Islet precursor cell (in vitro differentiated cells): ENCODE data around the gene PRKD3.

Experiments used
- DNase-seq: peaks from one replicate; pipeline ENCODE4 v3.0.0-alpha.2; 2018

PRKD3 gene

GRCh38 chr2:37324786-37325624 lies at the start of gene PRKD3:
Gene PRKD3 (minus strand): TSS chr2:37324833. CDS start chr2:37316524, 8,309 bp downstream.
- peak; percentile 92 for DNase-seq

DNA sequence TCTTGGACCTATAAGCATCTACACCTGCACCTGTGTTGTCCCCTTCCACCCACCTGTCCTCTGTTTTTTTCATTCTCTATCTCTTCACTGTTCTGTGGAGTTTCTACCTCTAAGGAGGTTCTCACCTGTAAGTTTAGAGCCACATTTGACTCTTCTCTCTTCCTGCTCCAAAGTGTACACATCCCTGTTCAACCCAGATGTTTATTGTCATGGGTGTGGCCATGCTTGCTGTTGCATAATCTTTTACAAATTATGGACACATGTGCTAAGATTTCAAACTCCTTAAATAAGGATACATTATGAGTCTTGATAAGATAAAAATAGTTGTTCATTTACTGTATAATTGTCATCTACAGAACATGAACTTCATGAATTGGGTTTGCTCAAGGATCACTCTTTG lies 47.4 kb upstream of the PRKD3 start:
- no peak for DNase-seq

DNA sequence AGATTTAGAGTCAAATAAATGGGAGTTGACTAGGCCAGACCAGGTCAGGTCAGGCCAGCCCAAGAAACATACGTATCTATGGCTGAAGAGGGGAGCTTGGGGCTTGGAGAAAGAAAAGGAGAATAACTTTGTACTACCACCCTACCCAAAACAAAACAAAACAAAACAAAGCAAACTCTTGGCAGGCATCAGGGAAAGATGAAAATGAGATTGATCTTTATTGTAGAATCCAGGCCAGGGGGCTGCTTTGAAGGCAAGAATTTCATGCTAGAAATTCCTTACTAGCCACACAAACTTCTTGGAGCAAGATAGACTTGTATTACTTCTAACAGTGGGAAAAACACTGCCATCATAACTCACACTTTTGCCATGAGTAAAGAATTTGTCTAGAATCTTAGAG lies 46.0 kb upstream of the PRKD3 start:
- no peak for DNase-seq

- no peak for DNase-seq
These were observed 43.4 kb upstream of the PRKD3 start for GRCh38 chr2:37367984-37368383.

DNA sequence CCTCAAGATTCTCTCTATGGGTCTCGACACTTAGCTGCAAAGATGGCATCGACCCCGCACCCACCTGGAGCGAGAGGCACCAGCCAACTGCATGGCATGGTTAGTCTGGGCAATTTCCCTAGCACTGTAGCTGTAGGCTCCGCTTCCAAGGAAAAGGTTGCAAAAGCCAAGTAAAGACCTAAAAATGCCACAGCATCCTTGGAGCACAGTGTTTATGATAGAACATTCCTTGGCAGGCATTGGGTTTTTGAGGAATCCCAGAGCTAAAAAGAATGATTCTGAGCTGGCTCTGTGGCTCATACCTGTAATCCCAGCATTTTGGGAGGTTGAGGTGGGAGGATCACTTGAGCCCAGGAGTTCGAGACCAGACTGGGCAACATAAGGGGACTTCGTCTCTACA lies 42.7 kb upstream of the PRKD3 start:
- DNase-seq = no peak

- no peak for DNase-seq
These were observed 42.1 kb upstream of the PRKD3 start for GRCh38 chr2:37366773-37367172.

GRCh38 chr2:37365669-37366068 lies 41.0 kb upstream of the PRKD3 start:
- no peak for DNase-seq

- peak; percentile 81 for DNase-seq
These were observed 39.7 kb upstream of the PRKD3 start for GRCh38 chr2:37364351-37364750.

GRCh38 chr2:37361994-37362698 lies 37.5 kb upstream of the PRKD3 start:
- DNase-seq = no peak

DNA sequence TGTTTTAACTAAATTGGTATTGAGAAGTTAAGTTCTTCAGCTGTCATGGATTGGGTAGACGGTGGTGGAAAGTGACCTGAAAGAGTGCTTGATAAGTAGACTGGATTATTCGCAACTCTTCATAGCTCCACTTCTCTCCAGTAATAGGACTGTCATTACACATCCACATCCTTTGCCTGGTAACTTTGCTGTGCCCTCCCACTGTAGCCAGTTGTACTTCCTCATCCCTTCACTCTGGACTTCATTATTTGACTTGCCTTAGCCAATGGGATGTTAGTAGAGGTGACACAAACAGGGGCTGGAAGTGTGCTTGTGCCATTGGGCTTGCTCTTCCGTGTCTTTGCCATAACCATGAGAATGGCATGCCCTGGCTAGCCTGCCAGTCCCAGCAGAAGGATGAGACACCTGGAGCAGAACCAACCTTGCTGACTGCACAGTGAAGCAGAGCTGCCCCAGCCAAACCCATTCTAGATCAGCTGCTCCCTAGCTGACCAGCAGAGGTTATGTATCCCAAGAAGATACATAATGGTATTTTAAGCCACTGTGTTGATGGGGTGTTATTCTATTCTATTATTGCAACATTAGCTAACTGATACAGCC lies 36.7 kb upstream of the PRKD3 start:
- DNase-seq = no peak

- DNase-seq = no peak
These were observed 33.8 kb upstream of the PRKD3 start for GRCh38 chr2:37358466-37358865.

DNA sequence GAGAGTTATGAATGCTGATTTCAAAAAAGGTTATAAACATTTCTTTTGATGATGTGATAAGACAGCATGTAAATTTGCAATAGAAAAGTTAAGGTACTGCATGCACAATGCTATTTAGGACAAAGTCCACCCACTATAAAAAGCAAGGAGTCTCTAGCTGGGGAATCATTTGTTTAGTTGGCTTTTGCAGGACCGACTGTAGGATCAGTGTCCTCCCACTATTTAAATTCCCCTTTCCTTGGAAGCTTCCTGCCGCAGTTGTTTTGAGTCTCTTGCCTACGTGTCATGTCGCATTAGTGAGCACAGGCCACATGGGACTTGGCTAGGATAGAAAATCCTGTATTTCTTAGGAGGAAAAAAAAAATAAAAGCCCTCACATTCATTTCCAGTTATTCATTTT lies 32.9 kb upstream of the PRKD3 start:
- DNase-seq = no peak

GRCh38 chr2:37357069-37357468 lies 32.4 kb upstream of the PRKD3 start:
- no peak for DNase-seq

DNA sequence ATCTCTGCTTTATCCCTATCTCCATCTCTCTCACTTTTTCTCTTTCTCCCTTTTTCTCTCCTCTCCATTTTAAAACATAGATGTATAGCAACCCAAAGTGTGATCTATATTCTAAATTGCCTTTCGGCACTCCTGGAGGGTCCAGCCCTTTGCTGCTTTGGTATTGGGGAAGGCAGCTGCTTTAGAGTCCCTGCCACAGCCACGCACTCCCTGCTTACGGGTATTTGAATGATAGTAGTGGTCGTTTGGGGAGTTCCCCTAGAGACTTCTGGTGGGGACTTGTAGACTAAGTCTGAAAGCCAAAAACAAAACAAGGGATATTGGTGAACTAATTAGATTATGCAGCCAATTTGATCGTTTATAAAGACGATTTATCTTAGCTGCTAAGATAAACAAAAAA lies 31.7 kb upstream of the PRKD3 start:
- no peak for DNase-seq

- DNase-seq = no peak
These were observed 31.1 kb upstream of the PRKD3 start for GRCh38 chr2:37355735-37356134.

DNA sequence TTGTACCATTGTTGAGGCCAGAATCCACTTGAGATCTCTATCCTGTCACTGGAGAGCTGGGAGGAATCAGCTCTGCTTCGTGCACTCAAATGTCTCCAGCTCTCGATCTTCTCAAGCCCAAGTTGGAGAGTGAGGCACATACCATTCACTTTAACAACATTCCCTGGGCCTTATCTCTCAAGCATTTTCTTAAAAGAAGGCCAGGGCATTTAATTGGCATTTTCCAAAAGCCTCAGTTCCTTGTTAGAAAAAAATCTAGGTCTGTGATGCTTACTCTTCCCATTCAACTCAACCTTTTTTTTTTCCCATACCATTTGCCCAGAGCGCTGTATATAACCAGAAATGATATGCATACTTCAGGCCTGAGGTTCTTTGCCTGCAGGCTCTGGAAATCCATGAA lies 29.9 kb upstream of the PRKD3 start:
- no peak for DNase-seq

- no peak for DNase-seq
These were observed 25.4 kb upstream of the PRKD3 start for GRCh38 chr2:37350034-37350433.

GRCh38 chr2:37349231-37349860 lies 24.7 kb upstream of the PRKD3 start:
- peak; percentile 67 for DNase-seq

- no peak for DNase-seq
These were observed 23.5 kb upstream of the PRKD3 start for GRCh38 chr2:37348155-37348554.

GRCh38 chr2:37344453-37345361 lies 20.1 kb upstream of the PRKD3 start, which contains the start of gene QPCT:
Gene QPCT (plus strand): TSS chr2:37344630. CDS start chr2:37344732, 102 bp downstream.
- no peak for DNase-seq

GRCh38 chr2:37343537-37344434 lies 19.2 kb upstream of the PRKD3 start:
- peak; percentile 74 for DNase-seq
